IPS DF 19.7 (cell line): Measurements from ENCODE around the gene GPR107.

Experiments used
- DNase-seq: peaks from one replicate; pipeline ENCODE4 v3.0.0-alpha.2; 2013; ENCODE audit warnings: low read depth, low spot score

GPR107 gene

DNA sequence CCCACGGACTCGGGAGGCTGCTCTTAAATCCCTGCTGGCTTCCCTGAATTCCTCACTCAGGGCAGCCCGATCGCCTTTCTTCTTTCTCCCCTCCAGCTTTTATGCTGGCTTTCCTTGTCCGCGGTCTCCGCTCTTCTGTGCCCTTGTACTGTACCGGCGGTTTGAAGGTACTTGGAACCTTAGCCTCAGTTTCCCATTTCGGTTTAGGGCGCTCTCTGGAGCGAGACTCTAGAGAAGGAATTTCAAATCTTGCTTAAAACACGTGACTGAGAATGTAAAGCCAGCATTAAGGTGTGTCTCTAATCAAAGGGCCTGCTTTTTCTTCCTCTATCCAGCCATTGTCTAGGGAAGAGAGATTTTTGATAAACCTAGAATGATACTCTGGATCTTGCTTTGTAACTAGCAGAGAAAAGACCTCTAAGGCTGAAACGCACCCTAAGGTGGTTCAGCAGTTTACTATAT, 650 bp downstream of the GPR107 start:
- no peak for DNase-seq

DNA sequence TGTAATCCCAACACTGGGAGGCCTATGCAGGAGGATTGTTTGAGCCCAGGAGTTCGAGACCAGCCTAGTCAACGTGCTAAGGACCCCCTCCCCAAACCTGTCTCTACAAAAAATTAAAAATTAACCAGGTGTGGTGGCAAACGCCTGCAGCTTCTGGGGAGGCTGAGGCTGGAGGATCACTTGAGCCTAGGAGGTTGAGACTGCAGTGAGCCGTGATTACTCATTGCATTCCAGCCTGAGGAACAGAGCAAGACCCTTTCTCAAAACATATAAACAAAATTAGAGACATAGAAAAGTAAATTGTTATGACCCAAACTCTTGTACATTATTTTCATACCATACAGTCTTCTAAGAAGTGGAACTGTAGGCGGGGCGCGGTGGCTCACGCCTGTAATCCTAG, 1.1 kb downstream of the GPR107 start:
- no peak for DNase-seq

DNA sequence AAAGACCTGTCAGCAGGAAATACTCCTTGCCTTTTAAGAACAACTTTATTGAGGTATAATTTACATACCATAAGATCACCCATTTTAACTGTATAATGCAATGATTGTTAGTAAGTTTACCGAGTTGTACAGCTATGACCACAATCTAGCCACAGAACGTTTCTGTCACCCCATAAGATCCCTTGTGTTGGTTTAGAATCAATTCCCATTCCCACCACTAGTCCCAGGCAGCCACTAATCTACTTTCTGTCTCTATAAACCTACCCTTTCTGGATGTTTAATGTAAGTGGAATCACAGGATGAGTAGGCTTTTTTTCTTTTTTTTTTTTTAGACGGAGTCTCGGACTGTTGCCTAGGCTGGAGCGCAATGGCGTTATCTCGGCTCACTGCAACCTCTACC, 4.4 kb downstream of the GPR107 start:
- DNase-seq = no peak

DNA sequence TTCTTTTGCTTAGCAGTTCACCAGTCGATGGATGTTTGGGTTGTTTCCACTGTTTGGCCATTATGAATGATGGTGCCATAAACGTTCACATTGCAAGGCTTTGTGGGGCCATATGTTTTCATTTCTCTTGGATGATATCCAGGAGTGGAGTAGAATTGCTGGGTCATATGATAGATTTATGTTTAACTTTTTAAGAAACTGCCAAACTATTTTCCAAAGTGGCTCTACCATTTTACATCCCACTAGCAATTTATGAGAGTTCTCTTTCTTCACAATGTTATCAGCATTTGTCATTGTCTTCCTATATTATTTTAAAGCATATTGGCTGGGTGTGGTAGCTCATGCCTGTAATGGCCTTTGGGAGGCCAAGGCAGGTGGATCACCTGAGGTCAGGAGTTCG, 5.2 kb downstream of the GPR107 start:
- DNase-seq = no peak

GRCh38 chr9:130060296-130060695, 6.6 kb downstream of the GPR107 start:
- no peak for DNase-seq

DNA sequence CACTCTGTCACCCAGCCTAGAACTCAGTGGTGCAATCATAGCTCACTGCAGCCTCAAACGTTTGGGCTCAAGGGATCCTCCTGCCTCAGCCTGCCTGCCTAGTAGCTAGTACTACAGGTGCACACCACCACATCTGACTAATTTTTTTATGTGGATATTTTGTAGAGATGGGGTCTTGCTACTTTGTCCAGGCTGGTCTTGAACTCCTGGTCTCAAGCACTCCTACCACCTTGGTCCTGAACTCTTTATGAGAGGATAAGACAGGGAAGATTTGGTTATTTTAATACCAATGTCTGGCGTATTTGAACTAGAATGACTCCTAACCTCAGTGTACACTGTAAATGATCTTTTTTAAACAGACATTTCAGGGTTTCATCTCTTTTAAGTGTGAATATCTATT, 9.0 kb downstream of the GPR107 start:
- DNase-seq = no peak

DNA sequence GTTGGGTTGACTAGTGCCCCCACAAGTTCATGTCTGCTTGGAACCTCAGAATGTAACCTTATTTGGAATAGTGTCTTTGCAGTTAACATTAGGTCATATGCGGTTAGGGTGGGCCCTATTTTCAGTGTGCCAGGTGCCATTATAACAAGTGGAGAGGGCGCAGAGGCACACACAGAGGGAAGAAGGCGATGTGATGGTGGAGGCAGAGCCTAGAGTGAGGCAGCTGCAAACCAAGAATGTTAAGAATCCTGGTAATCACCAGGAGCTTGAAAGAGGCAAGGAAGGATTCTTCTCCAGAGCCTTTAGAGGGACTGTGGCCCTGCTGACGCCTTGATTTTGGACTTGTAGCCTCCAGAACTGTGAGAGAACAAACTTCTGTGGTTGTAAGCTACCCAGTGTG, 10.9 kb downstream of the GPR107 start:
- DNase-seq = no peak

GRCh38 chr9:130069048-130069447, 15.3 kb downstream of the GPR107 start:
- DNase-seq = no peak

DNA sequence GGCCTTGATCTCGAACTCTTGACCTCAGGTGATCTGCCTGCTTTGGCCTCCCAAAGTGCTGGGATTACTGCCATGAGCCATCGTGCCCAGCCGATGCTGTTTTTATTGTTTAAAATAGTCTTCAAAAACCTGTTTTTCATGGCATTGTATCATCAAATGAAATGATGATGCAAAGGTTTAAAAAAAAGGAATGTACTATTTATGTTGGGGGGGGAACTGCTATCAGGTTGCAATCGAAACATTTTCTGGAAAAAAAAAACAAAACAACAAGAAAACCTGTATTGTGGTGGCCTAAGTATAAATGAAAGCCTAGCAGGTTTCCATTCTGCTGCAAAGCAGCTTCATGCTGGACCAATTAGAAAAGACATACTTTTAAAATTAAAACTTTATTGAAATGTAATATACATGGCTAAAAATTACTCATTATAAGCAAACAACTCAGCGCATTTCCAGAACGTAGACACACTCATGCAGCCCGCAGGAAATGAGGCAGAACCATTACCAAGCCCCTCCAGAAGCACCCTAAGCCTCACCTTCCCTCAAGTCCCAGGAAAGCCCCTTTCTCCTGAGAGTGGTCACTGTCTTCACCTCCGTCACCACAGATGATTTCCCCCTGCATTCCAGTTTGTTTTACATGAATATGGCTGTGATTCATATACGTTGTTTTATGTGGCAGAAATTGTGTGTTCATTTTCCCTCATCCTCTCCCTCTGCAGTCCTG, 19.0 kb downstream of the GPR107 start:
- DNase-seq = no peak

DNA sequence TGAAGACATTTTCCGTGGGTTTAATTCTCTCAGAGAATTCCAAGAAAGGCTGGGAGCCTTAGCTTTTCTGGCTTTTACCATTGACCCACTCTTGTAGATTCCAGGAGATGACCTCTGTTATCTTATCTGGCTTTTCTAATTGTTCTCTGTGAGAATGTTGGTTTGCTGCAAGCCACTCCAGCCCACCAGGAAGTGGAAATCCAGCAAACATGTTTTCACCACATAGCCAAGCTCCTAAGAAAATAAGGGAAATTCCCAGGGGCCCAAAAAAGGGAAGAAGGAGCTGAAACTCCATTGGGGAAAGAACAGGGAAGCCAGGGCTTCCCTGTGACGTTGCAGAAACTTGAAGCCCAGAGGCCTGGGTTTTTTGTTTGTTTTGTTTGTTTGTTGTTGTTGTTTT, 19.7 kb downstream of the GPR107 start:
- no peak for DNase-seq

DNA sequence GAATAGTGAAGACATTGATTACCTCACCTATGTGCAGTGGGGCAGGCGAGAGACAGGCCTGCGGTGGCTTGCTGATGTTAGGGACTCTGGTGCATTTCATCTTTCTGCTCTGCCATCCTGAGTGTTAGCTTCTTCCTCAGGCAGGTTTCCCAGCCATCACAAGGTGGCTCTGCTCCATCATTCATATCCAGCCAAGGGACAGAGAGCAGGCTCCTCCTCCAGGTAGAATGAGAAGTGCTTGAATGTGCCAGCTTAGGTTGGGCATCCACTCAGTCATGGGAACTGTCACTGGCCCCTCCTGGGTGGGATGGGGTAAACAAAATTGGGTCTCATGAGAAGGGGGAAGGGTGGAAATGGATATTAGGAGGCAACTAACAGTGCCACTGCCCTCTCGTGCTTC, 24.8 kb downstream of the GPR107 start:
- no peak for DNase-seq

DNA sequence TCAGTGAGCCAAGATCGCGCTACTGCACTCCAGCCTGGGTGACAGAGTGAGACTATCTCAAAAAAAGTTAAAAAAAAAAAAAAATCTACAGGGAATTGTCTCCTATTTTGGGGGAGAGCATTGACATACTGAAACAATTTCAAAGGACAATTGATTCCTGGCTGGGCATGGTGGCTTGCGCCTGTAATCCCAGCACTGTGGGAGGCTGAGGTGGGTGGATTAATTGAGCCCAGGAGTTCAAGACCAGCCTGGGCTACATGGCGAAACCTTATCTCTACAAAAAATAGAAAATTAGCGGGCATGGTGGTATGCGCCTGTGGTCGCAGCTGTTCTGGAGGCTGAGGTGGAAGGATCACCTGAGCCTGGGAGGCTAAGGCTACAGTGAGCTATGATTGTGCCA, 30.6 kb downstream of the GPR107 start:
- DNase-seq = no peak

GRCh38 chr9:130088051-130088450, 34.3 kb downstream of the GPR107 start:
- no peak for DNase-seq

DNA sequence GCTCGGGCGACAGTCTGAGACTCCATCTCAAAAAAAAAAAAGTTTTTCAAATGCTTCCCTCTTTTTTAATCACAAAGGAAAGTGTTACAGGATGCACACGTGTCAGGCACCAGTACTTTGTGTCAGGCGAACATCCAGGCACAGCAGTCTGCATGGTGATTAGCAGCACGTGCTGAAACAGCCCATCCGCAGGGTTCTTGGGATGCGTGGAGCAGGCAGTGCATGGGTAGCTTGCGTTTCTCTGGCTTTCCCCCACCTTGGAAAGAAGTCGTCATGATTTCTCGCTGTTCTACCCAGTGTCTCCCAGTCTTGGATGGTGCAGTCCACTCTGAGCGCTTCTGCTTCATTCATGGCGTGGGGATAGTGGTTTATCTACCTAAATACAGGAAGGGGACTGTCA, 35.4 kb downstream of the GPR107 start:
- no peak for DNase-seq

DNA sequence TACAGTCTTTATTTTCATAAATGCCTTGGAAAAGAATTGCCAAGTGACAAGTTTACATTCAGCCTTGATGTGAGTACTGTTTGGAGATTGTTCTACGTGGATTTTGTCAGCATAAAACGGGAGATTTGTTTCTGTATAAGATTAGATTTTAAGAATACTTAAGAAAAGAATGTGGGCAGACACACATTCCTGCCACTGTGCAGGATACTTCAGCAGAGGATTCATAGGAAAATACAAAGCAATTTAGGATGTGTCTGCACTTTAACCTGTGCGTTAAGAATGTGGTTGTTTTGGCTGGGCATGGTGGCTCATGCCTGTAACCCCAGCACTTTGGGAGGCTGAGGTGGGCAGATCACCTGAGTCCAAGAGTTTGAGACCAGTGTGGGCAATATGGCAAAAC, 37.2 kb downstream of the GPR107 start:
- DNase-seq = no peak

GRCh38 chr9:130092910-130093309, 39.2 kb downstream of the GPR107 start:
- no peak for DNase-seq

GRCh38 chr9:130095872-130096271, 42.2 kb downstream of the GPR107 start:
- no peak for DNase-seq

DNA sequence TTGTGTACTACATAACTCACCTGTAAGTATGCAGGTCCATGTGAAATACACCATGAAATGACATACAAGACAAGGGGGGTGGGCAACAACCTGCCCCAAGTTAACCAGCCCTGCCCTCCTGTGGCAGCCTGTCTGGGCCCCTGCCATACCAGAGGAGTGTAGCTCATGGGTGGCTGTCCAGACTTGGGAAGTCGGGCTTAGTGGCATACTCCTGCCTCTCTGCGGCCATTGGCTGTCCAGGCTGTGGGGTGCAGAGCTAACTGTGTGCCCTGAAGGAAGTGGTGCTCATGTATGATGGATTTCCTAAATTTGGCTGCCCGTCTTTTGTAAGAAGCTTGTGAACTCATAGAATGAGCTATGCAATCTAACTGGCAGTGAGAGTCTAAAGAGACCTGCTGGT, 47.0 kb downstream of the GPR107 start:
- DNase-seq = no peak

DNA sequence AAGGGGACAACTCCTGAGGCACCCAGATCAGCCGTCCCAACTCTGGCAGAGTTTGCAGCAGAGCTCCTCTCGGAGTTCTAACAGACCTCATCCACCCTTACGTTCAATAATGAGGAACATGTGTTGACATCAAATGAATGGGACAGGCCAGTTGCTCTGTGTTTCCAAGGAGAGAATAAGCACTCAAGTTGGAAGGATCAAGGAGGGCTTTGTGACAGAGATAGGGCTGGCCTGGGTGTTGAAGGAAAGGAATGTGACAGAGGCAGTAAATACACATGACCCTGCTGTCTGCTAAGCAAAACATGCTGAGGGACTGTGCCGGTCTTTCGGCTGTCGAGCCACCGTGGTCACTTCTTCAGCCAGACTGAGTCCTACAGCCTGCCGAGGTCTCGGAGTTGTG, 48.2 kb downstream of the GPR107 start:
- DNase-seq = no peak

DNA sequence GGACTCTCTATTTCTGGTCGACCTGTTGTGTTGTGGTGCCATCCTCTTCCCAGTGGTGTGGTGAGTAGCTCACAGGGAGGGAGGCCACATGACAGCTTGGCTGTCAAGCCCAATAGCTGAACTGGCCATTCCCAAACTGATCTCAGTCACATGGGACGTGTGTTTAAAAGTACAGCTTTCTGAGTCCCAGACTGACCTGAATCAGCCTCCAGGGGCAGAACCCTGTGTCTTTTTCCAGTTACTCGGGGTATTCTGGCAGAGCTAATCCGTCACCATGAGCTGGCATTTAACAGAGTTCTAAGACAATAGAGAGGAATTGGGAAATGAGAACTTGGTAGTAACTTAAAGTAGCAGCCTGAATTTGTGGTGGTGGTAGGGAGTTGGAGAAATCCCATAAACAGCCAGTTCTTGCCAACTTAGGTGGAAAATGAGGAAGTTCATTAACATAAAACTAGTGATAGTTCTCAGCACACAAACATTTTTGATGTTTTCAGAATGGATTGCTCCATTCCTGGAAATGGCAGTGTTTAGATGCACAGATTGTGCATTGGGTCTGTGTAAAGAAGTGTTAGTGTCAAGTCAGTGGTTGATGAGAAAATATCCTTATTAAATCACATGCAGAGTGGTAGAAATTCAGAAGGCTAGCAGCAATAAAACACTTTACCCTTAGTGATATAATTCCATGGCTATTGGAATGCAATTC, 50.9 kb downstream of the GPR107 start:
- no peak for DNase-seq

- DNase-seq = no peak
Measured at GRCh38 chr9:130106860-130107233, 53.1 kb downstream of the GPR107 start.

- DNase-seq = peak; percentile 33
Measured at GRCh38 chr9:130107234-130107861, 53.6 kb downstream of the GPR107 start.

DNA sequence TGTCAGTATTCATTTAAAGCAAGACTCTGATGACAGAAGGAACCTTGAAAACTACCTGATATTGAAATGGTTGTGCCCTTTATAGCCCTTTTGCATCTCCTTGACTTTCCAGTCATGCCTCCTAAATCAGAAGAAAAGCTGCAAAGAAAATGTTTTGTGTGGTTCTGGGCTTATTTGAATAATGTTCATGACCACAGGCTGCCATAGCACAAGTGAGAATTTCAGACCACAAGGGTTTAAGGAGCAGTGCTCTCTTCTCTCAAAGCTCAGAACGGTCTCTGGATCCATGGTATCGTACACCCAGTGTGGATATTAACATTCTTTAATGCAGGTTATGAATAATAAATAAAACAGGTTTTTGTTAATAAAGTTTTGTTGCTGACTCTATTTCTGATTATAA, 54.2 kb downstream of the GPR107 start:
- no peak for DNase-seq
